ENCODE results near the gene PRAF2.

Gene PRAF2

GRCh38 chrX:49041744-49042580 lies 31.8 kb downstream of the PRAF2 start:
- no peak for DNase-seq

- no peak for DNase-seq
Measured at GRCh38 chrX:49040376-49040955, 33.3 kb downstream of the PRAF2 start.

GRCh38 chrX:49039598-49040375 lies 34.0 kb downstream of the PRAF2 start:
- DNase-seq = peak; percentile 81

GRCh38 chrX:49037883-49038475 lies 35.8 kb downstream of the PRAF2 start:
- no peak for DNase-seq

- no peak for DNase-seq
Measured at GRCh38 chrX:49030283-49030682, 43.5 kb downstream of the PRAF2 start.

GRCh38 chrX:49029876-49030275 lies 43.9 kb downstream of the PRAF2 start:
- DNase-seq = no peak

Data from activated effector memory CD4-positive, alpha-beta T cell treated with anti-CD3 and anti-CD28 coated beads, Interleukin-2, amount 50 U/mL, for 16 hours (primary cell).